GM19239 (cell line): ENCODE results near the gene ATL2.
"Not testable (repeated sequence)": the region's sequence is repeated elsewhere in the genome, so short reads cannot be mapped to it uniquely, and the experiment has no call there.

Experiments
- DNase-seq: peaks from one replicate; pipeline ENCODE4 v3.0.0; 2011; ENCODE audit warnings: low spot score; ENCODE audit not compliant: insufficient read length
- FAIRE-seq: peaks from 2 replicates; lab custom pipeline; 2011; peaks lifted over from hg19 to GRCh38; lab: Jason Lieb, UNC

The ATL2 gene

GRCh38 chr2:38377050-38377828 lies at the start of gene ATL2:
Gene ATL2 (minus strand): TSS chr2:38377273. CDS start chr2:38377260, 13 bp downstream.
- peak; percentile 97 for FAIRE-seq
- DNase-seq = peak; percentile 90

- no peak for DNase-seq
- FAIRE-seq = no peak
Measured at GRCh38 chr2:38423763-38424162, 46.7 kb upstream of the ATL2 start.

DNA sequence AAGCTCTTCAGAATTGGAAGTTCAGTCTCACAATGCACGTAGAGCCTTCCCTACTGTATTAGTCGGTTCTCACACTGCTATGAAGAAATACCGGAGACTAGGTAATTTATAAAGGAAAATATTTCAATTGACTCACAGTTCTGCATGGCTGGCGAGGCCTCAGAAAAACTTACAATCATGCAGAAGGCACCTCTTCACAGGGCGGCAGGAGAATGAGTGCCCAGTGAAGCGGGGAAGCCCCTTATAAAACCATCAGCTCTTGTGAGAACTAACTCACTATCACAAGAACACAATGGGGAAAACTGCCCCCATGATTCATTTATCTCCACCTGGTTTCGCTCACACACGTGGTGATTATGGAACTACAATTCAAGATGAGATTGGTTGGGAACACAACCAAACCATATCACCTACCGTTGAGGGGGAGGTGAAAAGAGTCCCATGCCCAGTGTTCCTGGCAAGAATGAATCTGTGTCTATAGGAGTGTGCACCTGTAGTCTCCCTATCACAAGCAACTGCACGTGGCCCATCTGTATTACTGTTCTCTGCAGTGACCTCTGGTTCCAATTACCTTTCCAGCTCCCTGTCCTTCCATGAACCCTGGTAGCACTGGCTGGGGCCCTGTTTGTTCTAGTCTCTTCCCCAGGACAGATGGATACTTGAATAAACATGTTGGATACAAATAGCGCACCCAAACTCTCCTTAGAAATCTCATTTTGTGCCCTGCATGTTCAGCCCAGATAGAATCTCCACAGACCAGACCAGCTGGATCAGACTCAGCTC lies 44.4 kb upstream of the ATL2 start:
- FAIRE-seq (no peak), DNase-seq (no peak)

DNA sequence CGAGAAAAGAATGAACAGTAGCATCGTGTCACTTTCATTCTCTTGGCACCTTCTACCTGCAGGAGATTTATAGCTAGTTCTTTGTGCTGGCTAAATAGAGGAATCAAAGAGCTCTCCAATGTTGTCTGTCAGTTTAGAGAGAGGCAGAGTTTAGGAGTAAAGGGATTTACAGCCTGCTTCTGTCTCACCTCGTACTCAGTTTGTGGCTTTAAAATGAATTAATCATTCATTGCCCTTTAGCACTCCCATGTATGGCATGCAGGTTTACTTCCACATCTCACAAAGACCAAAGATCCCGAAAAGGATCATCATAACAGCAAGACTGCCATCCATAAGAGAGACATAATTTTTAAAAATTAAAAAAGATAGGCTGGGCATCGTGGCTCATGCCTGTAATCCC lies 42.4 kb upstream of the ATL2 start:
- FAIRE-seq (no peak), DNase-seq (no peak)

GRCh38 chr2:38418735-38419134 lies 41.7 kb upstream of the ATL2 start:
- FAIRE-seq (no peak), DNase-seq (no peak)

DNA sequence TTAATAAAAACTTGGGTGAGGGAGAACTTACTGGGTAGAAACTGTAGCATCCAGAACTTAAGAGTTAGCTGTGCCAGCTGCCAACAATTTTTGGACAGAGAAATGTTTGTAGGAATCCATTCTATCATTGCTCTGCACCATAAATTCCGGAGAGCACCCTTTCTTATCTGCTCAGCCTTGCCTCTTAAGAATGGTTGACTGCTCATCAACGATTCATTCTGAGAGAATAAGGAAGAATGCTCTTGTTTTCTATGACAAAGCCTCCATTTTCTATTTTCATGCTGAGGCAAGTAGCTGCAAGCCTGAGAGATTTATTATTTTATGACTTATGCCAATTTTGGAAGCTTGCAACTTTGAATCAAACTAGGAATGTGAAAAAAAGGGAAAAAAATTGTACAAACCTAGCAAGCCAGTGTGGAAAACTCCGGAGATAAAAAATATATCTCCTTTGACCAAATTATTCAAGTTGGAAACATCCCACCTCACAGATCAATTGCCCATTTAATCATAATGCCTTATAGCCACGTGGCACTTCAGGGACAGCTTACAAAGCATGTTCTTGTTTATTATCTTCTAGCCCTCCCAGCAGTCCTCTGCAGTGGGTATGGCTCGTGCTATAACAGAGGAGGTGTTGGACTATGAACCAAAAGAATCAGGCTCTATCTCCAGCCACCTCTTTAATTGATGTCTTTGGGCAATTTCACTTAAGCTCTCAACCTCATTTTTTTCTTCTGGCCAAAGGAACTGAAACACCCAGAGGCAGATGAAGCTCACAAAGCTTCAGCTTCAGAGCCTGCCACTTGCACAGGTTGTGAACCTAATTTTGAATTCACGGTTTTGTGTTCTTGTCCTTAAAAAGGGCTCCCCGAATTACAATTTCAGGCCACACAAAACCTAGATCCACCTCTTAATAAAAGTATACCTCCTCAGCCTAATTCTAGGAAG lies 40.9 kb upstream of the ATL2 start:
- FAIRE-seq = no peak
- no peak for DNase-seq

DNA sequence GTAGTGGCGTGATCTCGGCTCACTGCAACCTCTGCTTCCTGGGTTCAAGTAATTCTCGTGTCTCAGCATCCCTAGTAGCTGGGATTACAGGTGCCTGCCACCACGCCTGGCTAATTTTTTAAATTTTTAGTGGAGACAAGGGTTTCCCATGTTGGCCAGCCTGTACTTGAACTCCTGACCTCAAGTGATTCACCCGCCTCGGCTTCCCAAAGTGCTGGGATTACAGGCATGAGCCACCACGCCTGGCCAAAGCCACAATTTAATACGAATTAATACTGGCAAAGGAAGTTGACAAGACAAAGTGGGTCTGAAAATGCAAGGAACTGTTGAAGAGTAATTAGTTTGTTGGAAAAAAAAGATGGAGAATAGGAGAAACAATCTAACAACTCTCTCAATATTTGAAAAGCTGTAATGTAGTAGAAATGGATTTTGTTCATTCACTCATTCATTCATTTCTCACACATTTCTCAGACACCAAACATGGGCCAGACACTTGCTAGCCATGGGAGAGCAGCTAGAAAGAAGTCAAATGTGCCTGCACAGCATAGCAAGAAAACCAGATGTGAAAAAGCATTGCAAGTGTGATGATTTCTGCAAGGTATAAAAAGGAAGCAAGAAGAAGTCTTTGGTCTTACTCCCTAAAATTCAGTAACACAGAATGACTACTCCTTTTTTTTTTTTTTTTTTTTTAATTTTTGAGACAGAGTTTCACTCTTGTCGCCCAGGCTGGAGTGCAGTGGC lies 39.4 kb upstream of the ATL2 start:
- FAIRE-seq = no peak
- DNase-seq = no peak

GRCh38 chr2:38415728-38416291 lies 38.7 kb upstream of the ATL2 start:
- FAIRE-seq = no peak
- DNase-seq = no peak

GRCh38 chr2:38415023-38415422 lies 38.0 kb upstream of the ATL2 start:
- DNase-seq (no peak), FAIRE-seq (no peak)

DNA sequence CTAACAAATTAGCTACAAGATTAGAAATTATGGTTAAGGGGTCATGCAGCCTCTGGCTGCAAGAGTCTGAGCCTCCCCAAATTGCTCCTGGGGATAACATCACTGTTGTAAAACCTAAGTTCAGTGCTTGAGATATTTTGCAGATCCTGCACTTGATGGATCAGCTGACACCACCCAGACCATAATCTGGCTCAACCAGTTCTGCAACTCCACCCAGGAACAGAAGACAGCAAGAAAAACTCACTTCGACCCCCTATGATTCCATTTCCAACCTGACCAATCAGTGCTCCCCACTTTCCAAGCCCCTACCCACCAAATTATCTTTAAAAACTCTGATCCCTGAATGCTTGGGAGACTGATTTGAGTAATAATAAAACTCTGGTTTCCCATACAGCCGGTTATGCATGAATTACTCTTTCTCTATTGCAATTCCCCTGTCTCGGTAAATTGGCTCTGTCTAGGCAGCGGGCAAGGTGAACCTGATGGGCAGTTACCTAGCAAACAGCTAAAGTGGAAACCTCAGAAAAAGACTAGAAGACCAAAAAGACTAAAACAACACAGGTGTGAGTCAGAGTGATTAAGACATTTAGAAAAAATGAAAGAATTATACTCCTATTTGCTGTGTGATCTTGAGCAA lies 35.3 kb upstream of the ATL2 start:
- not testable (repeated sequence) for FAIRE-seq, DNase-seq

GRCh38 chr2:38409156-38410102 lies 32.4 kb upstream of the ATL2 start:
- FAIRE-seq = peak; percentile 87
- peak; percentile 40 for DNase-seq

DNA sequence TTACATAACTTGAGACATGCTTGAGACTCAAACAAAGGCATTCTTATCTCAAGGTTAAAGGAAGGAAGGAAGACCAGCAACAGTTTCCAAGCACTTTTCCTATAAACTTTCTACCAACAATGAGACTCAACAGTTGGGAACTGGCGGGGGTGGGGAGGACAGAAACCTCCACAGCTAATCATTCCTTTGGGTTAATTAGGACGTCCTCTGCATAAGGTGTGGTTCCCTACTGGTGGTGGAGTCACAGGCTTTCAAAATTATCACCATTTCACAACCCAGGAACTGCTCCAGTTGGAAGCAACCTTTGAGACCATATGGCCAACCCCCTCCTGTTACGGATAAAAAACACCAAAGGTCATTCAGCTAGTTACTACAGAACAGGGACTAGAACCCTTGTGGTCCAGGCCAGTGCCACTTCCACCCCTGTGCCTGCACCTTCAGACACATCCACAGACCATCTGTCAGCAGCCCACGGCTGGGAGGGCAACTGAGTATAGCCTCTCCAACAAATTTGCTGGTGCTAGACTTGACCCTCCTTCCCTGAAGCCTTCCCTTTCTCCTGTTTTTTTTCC lies 30.1 kb upstream of the ATL2 start:
- DNase-seq = no peak
- FAIRE-seq = no peak

DNA sequence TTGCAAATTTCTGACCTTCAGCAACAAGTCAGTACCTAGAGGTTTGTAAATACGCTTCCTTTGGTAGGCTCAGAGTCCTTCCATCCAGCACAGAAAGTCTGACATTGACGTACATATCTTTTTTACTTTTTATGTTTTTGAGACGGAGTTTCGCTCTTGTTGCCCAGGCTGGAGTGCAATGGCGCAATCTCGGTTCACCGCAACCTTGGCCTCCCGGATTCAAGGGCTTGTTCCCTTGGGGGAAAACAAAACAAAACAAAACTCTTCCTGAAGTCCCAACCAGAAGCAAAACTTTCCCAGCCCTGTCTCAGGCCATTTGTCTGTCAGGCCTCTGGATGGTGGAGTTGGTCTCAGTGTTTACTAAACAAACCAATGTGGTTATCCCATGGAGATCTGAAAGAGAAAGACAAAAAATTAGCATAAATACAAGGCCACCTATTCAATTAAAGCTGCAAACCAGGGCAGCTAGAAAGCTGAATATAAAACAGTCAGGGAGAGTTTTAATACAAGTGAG lies 29.6 kb upstream of the ATL2 start:
- FAIRE-seq = no peak
- peak; percentile 38 for DNase-seq

GRCh38 chr2:38405917-38406596 lies 29.0 kb upstream of the ATL2 start:
- no peak for FAIRE-seq

GRCh38 chr2:38400513-38400912 lies 23.4 kb upstream of the ATL2 start:
- FAIRE-seq = no peak

More at GRCh38 chr2:38405917-38406596, 29.0 kb upstream of the ATL2 start:
- DNase-seq = no peak

GRCh38 chr2:38398739-38399138 lies 21.7 kb upstream of the ATL2 start:
- FAIRE-seq = no peak
- no peak for DNase-seq

More at GRCh38 chr2:38400513-38400912, 23.4 kb upstream of the ATL2 start:
- DNase-seq = no peak

DNA sequence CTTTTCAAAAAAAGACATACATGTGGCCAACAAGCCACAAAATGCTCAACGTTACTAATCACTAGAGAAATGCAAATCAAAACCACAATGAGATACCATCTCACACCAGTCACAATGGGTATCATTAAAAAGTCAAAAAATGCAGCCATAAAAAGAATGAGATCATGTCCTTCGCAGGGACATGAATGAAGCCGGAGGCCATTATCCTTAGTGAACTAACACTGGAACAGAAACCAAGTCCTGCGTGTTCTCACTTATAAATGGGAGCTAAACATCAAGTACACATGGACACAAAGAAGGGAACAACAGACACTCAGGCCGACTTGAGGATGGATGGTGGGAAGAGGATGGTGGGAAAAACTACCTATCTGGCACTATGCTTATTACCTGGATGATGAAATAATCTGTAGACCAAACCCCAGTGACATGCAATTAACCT lies 17.8 kb upstream of the ATL2 start:
- DNase-seq = no peak
- no peak for FAIRE-seq
